IMR-90 (cell line): ENCODE measurements around the gene SCARB1.

Experiments
- MAZ ChIP-seq: IDR thresholded peaks from 2 replicates; pipeline ENCODE4 v1.6.1; 2012; ENCODE audit warnings: low read depth, mild to moderate bottlenecking, low read length, improper control_type of control experiment, moderate library complexity, borderline replicate concordance
- MXI1 ChIP-seq: IDR thresholded peaks from 2 replicates; pipeline ENCODE4 v1.6.1; 2012; ENCODE audit warnings: low read depth, mild to moderate bottlenecking, low read length, moderate library complexity, borderline replicate concordance
- POLR2A ChIP-seq: IDR thresholded peaks from 2 replicates; pipeline ENCODE4 v1.6.1; 2012; ENCODE audit warnings: mild to moderate bottlenecking, low read depth, low read length
- RCOR1 ChIP-seq: IDR thresholded peaks from 2 replicates; pipeline ENCODE4 v1.6.1; 2012; ENCODE audit warnings: mild to moderate bottlenecking, low read length, improper control_type of control experiment; ENCODE audit not compliant: insufficient replicate concordance
- TF ChIP-seq, protein P1 (sequence below): conservative IDR thresholded peaks from 2 replicates; pipeline ENCODE4 v1.5.1; 2012; ENCODE audit warnings: mild to moderate bottlenecking, low read depth, low read length, improper control_type of control experiment
- TF ChIP-seq, protein P2 (sequence below): fragments of 150-350 bp; IDR thresholded peaks from 2 replicates; pipeline ENCODE4 v1.6.1; 2016; ENCODE audit warnings: low read depth, mild to moderate bottlenecking, low read length, moderate library complexity, borderline replicate concordance
- TF ChIP-seq, protein P3 (sequence below): fragments of 150-350 bp; IDR thresholded peaks from 2 replicates; pipeline ENCODE4 v1.6.1; 2017; ENCODE audit warnings: mild to moderate bottlenecking, antibody characterized with exemption, low read length, low read depth

DNA sequence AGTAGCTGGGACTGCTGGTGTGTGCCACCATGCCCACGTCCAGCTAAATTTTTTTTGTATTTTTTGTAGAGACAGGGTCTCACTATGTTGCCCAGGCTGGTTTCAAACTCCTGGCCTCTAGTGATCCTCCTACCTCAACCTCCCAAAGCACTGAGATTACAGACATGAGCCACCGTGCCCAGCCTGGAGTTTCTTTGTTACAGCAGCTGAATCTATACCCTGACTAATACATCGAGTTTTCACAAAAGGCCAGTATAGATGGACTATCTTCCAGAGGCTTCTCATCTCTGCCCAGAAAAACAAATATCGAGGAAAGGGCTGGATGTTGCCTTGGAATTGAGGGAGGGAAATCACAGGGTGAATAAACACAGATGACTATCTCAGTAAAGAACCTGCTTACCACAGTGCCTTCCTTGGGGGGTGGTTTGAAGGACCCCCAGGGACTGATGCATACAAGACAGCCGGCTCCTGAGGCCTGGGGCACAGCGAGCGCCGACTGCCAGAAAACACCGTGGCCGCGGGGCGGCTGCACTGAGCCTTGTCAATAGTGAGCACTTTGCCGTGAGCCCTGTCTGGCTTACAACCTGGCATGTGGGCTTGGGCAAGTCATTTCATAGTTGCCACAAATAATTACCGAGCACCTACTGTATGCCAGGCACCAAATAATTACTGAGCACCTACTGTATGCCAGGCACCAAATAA, 111.9 kb downstream of the SCARB1 start:
- TF ChIP-seq, protein P1, sequence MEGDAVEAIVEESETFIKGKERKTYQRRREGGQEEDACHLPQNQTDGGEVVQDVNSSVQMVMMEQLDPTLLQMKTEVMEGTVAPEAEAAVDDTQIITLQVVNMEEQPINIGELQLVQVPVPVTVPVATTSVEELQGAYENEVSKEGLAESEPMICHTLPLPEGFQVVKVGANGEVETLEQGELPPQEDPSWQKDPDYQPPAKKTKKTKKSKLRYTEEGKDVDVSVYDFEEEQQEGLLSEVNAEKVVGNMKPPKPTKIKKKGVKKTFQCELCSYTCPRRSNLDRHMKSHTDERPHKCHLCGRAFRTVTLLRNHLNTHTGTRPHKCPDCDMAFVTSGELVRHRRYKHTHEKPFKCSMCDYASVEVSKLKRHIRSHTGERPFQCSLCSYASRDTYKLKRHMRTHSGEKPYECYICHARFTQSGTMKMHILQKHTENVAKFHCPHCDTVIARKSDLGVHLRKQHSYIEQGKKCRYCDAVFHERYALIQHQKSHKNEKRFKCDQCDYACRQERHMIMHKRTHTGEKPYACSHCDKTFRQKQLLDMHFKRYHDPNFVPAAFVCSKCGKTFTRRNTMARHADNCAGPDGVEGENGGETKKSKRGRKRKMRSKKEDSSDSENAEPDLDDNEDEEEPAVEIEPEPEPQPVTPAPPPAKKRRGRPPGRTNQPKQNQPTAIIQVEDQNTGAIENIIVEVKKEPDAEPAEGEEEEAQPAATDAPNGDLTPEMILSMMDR: no peak
- no peak for TF ChIP-seq POLR2A
- TF ChIP-seq MXI1: no peak
- TF ChIP-seq RCOR1: no peak
- TF ChIP-seq MAZ: no peak
- TF ChIP-seq, protein P2, sequence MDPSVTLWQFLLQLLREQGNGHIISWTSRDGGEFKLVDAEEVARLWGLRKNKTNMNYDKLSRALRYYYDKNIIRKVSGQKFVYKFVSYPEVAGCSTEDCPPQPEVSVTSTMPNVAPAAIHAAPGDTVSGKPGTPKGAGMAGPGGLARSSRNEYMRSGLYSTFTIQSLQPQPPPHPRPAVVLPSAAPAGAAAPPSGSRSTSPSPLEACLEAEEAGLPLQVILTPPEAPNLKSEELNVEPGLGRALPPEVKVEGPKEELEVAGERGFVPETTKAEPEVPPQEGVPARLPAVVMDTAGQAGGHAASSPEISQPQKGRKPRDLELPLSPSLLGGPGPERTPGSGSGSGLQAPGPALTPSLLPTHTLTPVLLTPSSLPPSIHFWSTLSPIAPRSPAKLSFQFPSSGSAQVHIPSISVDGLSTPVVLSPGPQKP: no peak
- TF ChIP-seq, protein P3, sequence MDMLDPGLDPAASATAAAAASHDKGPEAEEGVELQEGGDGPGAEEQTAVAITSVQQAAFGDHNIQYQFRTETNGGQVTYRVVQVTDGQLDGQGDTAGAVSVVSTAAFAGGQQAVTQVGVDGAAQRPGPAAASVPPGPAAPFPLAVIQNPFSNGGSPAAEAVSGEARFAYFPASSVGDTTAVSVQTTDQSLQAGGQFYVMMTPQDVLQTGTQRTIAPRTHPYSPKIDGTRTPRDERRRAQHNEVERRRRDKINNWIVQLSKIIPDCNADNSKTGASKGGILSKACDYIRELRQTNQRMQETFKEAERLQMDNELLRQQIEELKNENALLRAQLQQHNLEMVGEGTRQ: no peak
